Naive thymus-derived CD8-positive, alpha-beta T cell (primary cell): ENCODE data around the gene AMOTL1. TPM values are rescaled to one million over a fixed set of nuclear protein-coding genes. Genes with fewer than 3 reads are reported as not detected.

ENCODE experiments used
- ATAC-seq, 2 donors: fragments of 150-1000 bp; cut with Tn5 transposase in 1 of 2; sonication (Bioruptor Pico), chemical (Tn5 transposase) in 1 of 2; 1 replicate in 1 of 2; 2 replicates in 1 of 2; pipeline ENCODE4 v1.10.0; 2021; ENCODE audit warnings: mild to moderate bottlenecking in 2 of 2, moderate library complexity in 2 of 2
- POLR2A ChIA-PET: fragments of 350-600 bp; sonication (Branson Sonifier 250); formaldehyde crosslinking; loops from one replicate; lab custom pipeline; 2021; ENCODE audit warnings: antibody characterized with exemption; lab: Charles Lee
- DNase-seq, 10 donors: peaks; one replicate each; pipeline versions ENCODE4 v3.0.0 to v3.0.0-alpha.2; 2020 to 2022
- H3K27ac Mint-ChIP-seq, 10 donors: one replicate each; pipeline ENCODE4 v1.8.0; 2020 to 2022; ENCODE audit warnings: mild to moderate bottlenecking in 10 of 10, mixed read lengths in 10 of 10, moderate library complexity in 4 of 10, inconsistent platforms in 1 of 10
- H3K27me3 Mint-ChIP-seq, 5 donors: one replicate each; pipeline ENCODE4 v1.8.0; 2021 to 2022; ENCODE audit warnings: mixed read lengths in 5 of 5
- H3K36me3 Mint-ChIP-seq, 3 donors: one replicate each; pipeline ENCODE4 v1.8.0; 2020 to 2022; ENCODE audit warnings: mixed read lengths in 3 of 3, mild to moderate bottlenecking in 2 of 3, inconsistent platforms in 1 of 3
- H3K4me1 Mint-ChIP-seq, 4 donors: one replicate each; pipeline ENCODE4 v1.8.0; 2021 to 2022; ENCODE audit warnings: mixed read lengths in 4 of 4
- H3K4me3 Mint-ChIP-seq, 10 donors: one replicate each; pipeline ENCODE4 v1.8.0; 2020 to 2022; ENCODE audit warnings: mild to moderate bottlenecking in 10 of 10, mixed read lengths in 10 of 10, moderate library complexity in 6 of 10, inconsistent platforms in 1 of 10
- H3K9me3 Mint-ChIP-seq, 9 donors: one replicate each; pipeline ENCODE4 v1.8.0; 2020 to 2022; ENCODE audit warnings: mixed read lengths in 9 of 9, mild to moderate bottlenecking in 3 of 9, inconsistent platforms in 1 of 9, moderate library complexity in 1 of 9
- polyA plus RNA-seq, 3 donors: library from polyadenylated mRNA; unstranded; fragments of 300-500 nt; fragmentation: Illumina TruSeq; gene quantifications; one replicate each; pipeline ENCODE4 v1.2.3, GENCODE V29; 2021
- total RNA-seq, 8 experiments: library from RNA in 2 of 8; stranded (reverse) in 2 of 8; gene quantifications; one replicate each; pipeline ENCODE4 v1.2.3 and lab custom pipeline; 2021 to 2026

AMOTL1 gene
- total RNA-seq = under 1 TPM; 0.03 to 0.08 TPM
- polyA plus RNA-seq = under 1 TPM in 2 of 3 donors, not detected in 1; 0.07 to 0.10 TPM
- 0.15 to 1.5 (median 0.50) reads per million in 6 experiments for total RNA-seq (lab: John Stamatoyannopoulos, UW)

- POLR2A ChIA-PET = no interaction called here
- H3K27ac Mint-ChIP-seq = no peak within 1 kb of the TSS
Observed at GRCh38 chr11:94767701-94768601, at the start of gene AMOTL1. Gene AMOTL1 (plus strand): TSS chr11:94768356. CDS start chr11:94768512, 156 bp downstream.

DNA sequence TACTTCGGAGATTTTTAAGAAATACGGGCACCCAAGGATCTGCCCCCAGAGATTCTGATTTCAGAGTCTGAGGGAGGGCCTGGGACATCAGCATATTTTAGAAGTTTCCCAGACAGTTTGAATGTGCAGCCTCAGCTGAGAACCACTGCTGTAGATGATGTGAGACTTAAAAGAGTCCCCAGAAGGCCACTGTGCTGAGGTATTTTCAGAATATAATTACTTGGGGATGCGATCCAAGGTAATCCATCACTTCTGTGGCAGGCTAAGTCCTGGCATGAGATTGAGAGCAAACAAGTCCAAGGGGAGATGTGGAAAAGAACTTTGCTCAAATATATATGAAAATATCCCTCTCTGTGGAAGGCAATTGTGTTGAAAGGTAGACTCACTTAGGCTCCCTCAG is 48.3 kb upstream of the AMOTL1 start:
- H3K36me3 Mint-ChIP-seq = peaks cover 0 to 2% (median 0%) of the 10 kb centered on the region in 3 donors
- H3K9me3 Mint-ChIP-seq = peaks cover 0 to 2% (median 0%) of the 10 kb centered on the region in 9 donors
- H3K4me3 Mint-ChIP-seq = no peak overlapping the region
- H3K27me3 Mint-ChIP-seq = peaks cover 17 to 50% (median 31%) of the 10 kb centered on the region in 5 donors
- no peak for ATAC-seq
- no peak for DNase-seq
- no peak overlapping the region for H3K27ac Mint-ChIP-seq
- no peaks in the 10 kb centered on the region for H3K4me1 Mint-ChIP-seq
- POLR2A ChIA-PET = no interaction called here

More at GRCh38 chr11:94767701-94768601, at the start of gene AMOTL1:
- Mint-ChIP-seq H3K4me3 (peak within 1 kb of the TSS; percentile 55 to 86 (median 74)), H3K36me3 (no peaks in the 10 kb centered on the region), H3K4me1 (peaks cover 2 to 14% (median 14%) of the 10 kb centered on the region in 4 donors), H3K27me3 (peaks cover 29 to 41% (median 34%) of the 10 kb centered on the region in 5 donors), H3K9me3 (peaks cover 0 to 4% (median 0%) of the 10 kb centered on the region in 9 donors)
- peak in 1 of 10 donors; percentile 20 for DNase-seq
- peak in 1 of 2 donors; percentile 46 for ATAC-seq

DNA sequence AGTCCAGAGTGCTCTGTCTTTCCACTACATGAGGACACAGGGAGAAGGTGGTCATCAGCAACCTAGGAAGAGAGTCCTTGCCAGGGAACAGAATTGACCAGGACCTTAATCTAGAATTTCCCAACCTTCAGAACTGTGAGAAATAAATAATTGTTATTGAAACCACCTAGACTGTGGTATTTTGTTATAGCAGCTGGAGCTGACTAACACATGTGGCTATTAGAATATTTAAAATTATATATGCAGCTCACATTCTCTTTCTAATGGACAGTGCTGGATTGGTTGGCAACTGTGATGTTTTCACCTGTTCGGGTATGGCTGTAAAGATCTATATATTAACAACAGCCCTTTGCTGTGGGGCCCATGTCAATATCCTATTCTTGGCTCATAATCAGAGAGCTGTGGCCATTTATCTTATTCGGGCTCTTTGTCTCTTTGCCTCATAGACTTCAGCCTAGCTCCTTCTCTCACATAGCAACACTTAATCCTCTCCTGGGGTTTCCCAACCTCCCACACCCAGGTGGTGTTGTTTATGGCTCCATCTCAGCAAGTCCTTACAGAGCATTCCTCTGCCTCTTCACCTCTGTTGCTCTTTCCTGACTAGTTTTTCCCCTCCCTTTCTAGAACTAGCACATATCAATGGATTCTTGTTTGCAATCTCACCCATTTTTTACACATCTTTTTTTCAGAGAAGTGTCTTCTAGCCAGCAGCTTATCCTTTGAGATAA is 46.4 kb upstream of the AMOTL1 start:
- Mint-ChIP-seq H3K4me1 (no peaks in the 10 kb centered on the region), H3K4me3 (no peak overlapping the region), H3K27me3 (peaks cover 10 to 35% (median 19%) of the 10 kb centered on the region in 5 donors), H3K36me3 (peaks cover 0 to 2% (median 0%) of the 10 kb centered on the region in 3 donors), H3K9me3 (peaks cover 0 to 2% (median 0%) of the 10 kb centered on the region in 9 donors), H3K27ac (no peak overlapping the region)
- POLR2A ChIA-PET = interaction anchor here (0.6 kb wide), 1 partner anchor 110 kb away, joined by 3 read pairs; no protein-coding TSS in a partner anchor
- no peak for ATAC-seq
- DNase-seq = no peak

GRCh38 chr11:94722735-94723134 is 45.4 kb upstream of the AMOTL1 start:
- POLR2A ChIA-PET = no interaction called here
- H3K27me3 Mint-ChIP-seq = peaks cover 5 to 27% (median 15%) of the 10 kb centered on the region in 5 donors
- DNase-seq (no peak), ATAC-seq (no peak)
- peaks cover 0 to 2% (median 0%) of the 10 kb centered on the region in 9 donors for H3K9me3 Mint-ChIP-seq
- H3K36me3 Mint-ChIP-seq = peaks cover 0 to 2% (median 0%) of the 10 kb centered on the region in 3 donors
- no peak overlapping the region for H3K4me3 Mint-ChIP-seq
- no peaks in the 10 kb centered on the region for H3K4me1 Mint-ChIP-seq
- no peak overlapping the region for H3K27ac Mint-ChIP-seq

DNA sequence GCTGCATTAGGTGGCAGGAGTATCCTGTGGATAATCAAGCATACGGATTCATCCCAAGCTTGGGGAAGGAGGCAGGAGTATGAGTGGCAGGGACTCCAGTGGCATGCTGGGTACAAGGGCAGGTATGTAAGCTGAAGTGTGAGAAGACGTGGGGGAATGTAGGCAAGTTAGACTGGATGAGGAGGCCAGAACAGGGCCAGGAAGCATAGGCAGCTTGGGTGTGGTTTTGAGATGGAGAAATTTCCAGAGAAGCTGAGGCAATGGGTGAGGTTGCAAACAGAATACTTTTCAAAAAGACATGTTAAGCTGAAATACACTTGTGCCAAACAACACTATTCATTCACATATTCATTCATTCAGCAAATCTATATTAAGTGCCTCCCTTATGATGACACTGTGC is 43.1 kb upstream of the AMOTL1 start:
- ATAC-seq (no peak), DNase-seq (no peak)
- H3K4me3 Mint-ChIP-seq = no peak overlapping the region
- no peaks in the 10 kb centered on the region for H3K36me3 Mint-ChIP-seq
- POLR2A ChIA-PET = no interaction called here
- no peaks in the 10 kb centered on the region for H3K9me3 Mint-ChIP-seq
- peaks cover 0 to under 1% (median 0%) of the 10 kb centered on the region in 4 donors for H3K4me1 Mint-ChIP-seq
- H3K27ac Mint-ChIP-seq = no peak overlapping the region
- peaks cover 4 to 21% (median 12%) of the 10 kb centered on the region in 5 donors for H3K27me3 Mint-ChIP-seq

GRCh38 chr11:94727819-94728218 is 40.3 kb upstream of the AMOTL1 start:
- no peak overlapping the region for H3K4me3 Mint-ChIP-seq
- H3K9me3 Mint-ChIP-seq = no peaks in the 10 kb centered on the region
- no peak overlapping the region for H3K27ac Mint-ChIP-seq
- H3K4me1 Mint-ChIP-seq = peaks cover 0 to 2% (median 0%) of the 10 kb centered on the region in 4 donors
- POLR2A ChIA-PET = no interaction called here
- H3K27me3 Mint-ChIP-seq = peaks cover 0 to 22% (median 10%) of the 10 kb centered on the region in 5 donors
- H3K36me3 Mint-ChIP-seq = no peaks in the 10 kb centered on the region
- ATAC-seq (no peak), DNase-seq (no peak)

GRCh38 chr11:94728541-94728940 is 39.6 kb upstream of the AMOTL1 start:
- Mint-ChIP-seq H3K36me3 (no peaks in the 10 kb centered on the region), H3K9me3 (no peaks in the 10 kb centered on the region), H3K4me3 (no peak overlapping the region), H3K27ac (no peak overlapping the region), H3K27me3 (peaks cover 0 to 22% (median 10%) of the 10 kb centered on the region in 5 donors), H3K4me1 (peaks cover 0 to 2% (median 0%) of the 10 kb centered on the region in 4 donors)
- DNase-seq = no peak
- ATAC-seq = no peak
- POLR2A ChIA-PET = interaction anchor here (0.6 kb wide), 1 partner anchor 339 kb away, joined by 3 read pairs; no protein-coding TSS in a partner anchor

DNA sequence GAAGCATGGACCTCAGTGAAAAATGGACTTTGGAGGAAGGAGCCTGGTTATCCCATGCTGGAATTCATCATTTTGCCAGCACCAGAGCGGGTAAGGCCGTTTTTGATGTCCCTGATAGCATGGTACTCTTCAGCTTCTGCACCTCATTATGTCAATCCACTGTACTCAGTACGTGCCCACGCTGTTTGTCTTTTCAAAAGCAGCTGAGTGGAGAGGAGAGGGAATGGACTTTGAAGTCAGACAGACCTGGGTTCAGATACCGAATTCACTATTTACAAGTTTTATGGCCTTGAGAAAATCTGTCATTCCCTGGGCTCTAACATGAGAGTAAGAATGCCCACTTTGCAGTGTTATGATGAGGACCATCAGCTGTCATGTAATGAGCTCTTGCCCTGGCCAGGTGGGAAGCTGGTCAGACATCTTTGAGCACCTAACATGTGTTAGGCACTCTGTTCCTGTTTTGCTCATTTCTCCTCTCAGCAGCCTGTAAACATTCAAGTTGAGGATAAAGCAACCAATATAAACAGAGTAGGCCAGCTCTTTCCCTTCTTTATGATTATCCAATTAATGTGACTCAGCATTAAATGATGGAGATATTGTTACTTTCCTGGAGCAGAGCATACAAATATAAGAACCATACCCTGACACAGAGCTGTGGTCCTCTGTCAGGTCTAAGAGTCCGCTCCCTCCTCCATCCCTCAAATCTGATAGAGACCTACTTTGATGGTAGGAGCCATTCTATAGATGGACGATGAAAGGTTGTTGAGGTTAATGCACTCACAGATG is 39.0 kb upstream of the AMOTL1 start:
- Mint-ChIP-seq H3K9me3 (no peaks in the 10 kb centered on the region), H3K4me1 (peaks cover 0 to 2% (median 0%) of the 10 kb centered on the region in 4 donors), H3K36me3 (no peaks in the 10 kb centered on the region), H3K27ac (no peak overlapping the region), H3K4me3 (no peak overlapping the region), H3K27me3 (peaks cover 0 to 17% (median 10%) of the 10 kb centered on the region in 5 donors)
- no peak for ATAC-seq
- no peak for DNase-seq
- POLR2A ChIA-PET = interaction anchor here (0.6 kb wide), 1 partner anchor 338 kb away, joined by 3 read pairs; no protein-coding TSS in a partner anchor

DNA sequence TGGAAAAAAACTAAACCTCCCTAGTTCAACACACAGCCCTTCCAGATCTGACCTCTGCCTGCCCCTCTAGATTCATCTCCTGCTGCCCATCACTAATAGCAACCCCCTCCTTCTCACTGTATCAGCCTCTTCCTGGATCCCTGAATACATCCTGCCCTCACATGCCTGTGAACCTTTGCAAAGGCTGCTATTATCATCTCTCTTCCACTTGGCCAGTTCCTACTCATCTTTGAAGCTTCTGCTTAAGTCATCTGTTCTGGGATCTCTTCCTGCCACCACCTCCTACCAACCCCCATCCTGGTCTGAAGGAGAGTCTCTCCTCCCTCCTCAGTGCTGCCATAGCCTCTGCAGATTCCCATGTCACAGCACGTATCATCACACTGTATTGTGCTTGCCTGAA is 38.0 kb upstream of the AMOTL1 start:
- no peak overlapping the region for H3K27ac Mint-ChIP-seq
- ATAC-seq = no peak
- DNase-seq = no peak
- H3K27me3 Mint-ChIP-seq = peaks cover 0 to 14% (median 6%) of the 10 kb centered on the region in 5 donors
- H3K9me3 Mint-ChIP-seq = no peaks in the 10 kb centered on the region
- POLR2A ChIA-PET = no interaction called here
- no peak overlapping the region for H3K4me3 Mint-ChIP-seq
- H3K36me3 Mint-ChIP-seq = no peaks in the 10 kb centered on the region
- H3K4me1 Mint-ChIP-seq = peaks cover 0 to 2% (median 0%) of the 10 kb centered on the region in 4 donors

DNA sequence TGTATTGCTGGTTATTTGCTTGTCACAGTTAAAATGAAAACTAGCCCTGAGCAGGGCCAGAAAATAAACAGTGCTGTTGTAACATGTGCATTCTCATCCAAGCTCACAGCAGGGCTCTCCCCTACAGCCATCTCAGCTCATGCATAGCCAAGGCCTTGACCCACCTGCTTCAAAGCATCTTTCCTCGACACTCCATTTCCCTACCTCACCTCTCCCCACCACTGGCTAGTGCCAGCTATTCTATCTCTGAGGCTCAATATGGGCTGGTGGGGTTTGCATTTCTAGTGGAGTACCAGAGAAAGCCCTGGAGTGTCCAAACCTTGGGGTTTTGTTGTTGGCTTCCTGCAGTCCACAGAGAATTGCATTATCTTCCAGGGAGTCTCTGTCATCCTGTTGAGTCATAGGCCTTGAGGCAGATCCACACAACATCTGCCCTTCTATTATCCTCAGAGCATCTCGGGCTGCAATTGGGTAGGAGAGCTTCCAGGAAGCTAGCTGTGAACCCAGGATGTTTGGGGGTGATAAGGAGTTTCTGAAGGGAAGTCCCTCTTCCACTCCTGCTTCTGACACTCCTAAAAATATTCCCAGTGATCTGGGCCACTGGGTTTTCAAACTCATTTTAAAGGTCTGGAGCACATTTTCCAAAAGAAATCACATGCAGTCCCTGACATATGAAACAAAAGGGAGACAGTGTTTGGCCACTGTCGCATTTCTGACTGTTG is 36.1 kb upstream of the AMOTL1 start:
- Mint-ChIP-seq H3K27ac (peak overlapping the region in 2 of 10 donors; percentile 53 to 62), H3K9me3 (no peaks in the 10 kb centered on the region), H3K4me3 (no peak overlapping the region), H3K27me3 (peaks cover 0 to 15% (median 6%) of the 10 kb centered on the region in 5 donors), H3K36me3 (no peaks in the 10 kb centered on the region), H3K4me1 (peaks cover 0 to 2% (median 0%) of the 10 kb centered on the region in 4 donors)
- no peak for ATAC-seq
- POLR2A ChIA-PET = no interaction called here
- no peak for DNase-seq

- DNase-seq (no peak), ATAC-seq (no peak)
- no peaks in the 10 kb centered on the region for H3K9me3 Mint-ChIP-seq
- peaks cover 0 to 15% (median 6%) of the 10 kb centered on the region in 5 donors for H3K27me3 Mint-ChIP-seq
- no peak overlapping the region for H3K27ac Mint-ChIP-seq
- H3K36me3 Mint-ChIP-seq = no peaks in the 10 kb centered on the region
- H3K4me3 Mint-ChIP-seq = no peak overlapping the region
- POLR2A ChIA-PET = no interaction called here
- H3K4me1 Mint-ChIP-seq = peaks cover 0 to 2% (median 0%) of the 10 kb centered on the region in 4 donors
Observed at GRCh38 chr11:94732617-94733281, 35.4 kb upstream of the AMOTL1 start.
